Measurements from ENCODE around the gene CSF3.

The CSF3 gene

DNA sequence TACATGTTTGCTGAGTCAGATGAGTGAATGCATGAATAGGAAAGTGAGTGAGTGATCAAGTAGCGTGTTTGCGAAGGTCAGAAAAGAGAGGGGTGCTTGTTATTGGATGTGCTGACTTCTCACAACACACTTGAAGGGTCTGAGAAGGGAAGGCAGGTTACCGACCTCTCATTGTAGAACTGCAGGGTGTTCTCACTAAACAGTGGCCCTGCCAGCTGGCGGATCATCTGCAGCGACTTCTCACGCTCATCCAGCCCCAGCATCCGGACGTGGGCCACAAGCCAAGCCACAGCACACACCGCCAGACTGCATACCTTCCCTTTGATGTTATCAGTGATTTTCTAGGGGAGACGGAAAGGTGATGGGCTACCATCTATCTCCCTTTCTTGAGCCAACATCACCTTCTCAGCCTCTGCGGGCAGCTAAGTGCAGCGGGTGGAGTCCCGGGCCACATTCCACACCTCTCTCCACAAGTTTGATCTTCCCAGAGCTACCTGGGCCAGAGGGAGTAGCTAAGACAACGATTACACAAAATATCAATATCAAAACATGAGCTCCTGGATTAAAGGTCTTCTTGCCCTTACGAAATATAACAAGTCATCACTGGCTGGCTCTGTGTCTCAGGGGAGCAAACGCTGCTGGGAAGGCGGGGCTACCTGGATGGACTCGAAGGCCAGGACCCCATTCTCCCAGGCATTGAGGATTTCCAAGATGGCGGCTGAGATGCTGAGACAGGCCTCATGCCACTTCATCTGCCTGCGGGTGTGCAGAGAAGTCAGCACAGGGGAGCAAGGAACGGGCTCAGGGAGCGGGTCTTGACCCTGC is 11.0 kb downstream of the CSF3 start:
- DNase-seq = peak; percentile 98

DNA sequence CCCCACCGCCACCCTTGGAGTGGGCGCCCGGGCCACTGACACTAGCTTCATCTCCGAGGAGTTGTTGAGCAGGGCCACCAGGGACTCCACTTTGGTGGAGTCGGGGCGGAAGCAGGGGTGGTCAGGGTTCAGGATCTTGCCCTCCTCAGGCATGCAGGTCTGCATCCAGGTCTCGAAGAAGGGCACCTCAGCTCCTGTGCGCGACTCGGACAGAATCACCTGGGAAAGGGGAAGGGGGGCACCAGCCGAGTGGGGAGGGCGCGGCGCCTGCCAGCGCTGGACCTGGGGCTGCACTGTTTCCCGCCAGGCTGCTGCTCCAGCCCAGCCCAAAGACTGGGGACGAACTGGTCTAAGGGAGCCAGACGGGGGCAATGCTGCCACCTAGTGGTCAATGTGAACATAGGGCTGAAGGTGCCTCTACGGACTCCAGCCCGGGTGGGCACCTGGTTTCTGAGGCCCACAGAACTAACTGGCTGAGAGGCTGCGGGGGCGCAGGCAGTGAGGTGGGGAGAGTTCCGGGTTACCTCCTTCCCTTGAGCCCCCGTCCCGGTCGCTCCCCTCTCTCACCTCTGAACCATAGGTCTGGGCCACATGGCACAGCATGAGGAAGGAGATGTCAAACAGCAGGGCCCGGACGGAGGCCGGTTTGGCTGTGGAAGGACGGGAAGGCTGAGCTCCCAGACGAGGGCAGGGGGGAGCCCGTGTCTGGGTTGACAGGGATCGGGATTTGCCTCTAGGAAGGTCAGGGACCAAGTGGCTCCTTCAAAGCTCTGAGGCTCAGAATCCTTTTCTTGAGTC is 11.8 kb downstream of the CSF3 start:
- peak; percentile 7 for DNase-seq

DNA sequence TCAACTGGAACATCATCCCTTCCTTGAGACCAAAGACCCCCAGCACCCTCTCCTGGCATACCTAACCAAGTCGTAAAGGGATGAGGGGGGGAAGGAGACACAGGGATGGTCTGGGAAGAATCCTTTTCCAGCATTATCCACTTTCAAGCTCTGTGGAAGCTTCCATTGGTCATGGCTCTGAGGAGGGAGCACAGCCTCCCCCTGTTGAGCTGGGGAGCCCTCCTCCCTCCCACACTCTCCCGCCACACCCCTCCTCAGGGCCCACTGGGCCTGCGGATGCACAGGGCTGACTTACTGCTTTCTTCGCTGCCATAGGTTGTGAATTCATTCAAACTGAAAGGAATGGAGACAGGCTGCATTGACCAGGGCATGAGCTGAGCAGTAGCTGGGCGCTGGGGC is 12.4 kb downstream of the CSF3 start:
- no peak for DNase-seq

DNA sequence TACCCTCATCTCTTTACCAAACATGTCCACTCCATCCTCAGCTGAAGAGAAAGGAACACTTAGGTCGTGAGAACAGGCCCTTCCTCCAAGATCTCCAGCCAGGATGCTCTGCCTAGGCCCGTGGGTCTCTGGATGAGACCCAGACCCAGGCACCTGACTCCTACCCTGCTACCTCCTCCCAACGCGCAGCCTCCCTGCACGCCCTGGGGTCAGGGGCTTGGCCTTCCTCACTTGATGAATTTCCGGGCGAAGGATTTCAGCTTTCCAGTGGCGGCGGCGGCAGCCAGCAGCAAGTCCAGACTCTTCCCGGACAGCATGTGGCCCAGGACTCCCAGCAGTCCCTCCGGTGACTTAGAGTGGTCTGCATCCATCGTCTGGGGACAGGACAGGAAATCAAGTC is 13.4 kb downstream of the CSF3 start:
- no peak for DNase-seq

DNA sequence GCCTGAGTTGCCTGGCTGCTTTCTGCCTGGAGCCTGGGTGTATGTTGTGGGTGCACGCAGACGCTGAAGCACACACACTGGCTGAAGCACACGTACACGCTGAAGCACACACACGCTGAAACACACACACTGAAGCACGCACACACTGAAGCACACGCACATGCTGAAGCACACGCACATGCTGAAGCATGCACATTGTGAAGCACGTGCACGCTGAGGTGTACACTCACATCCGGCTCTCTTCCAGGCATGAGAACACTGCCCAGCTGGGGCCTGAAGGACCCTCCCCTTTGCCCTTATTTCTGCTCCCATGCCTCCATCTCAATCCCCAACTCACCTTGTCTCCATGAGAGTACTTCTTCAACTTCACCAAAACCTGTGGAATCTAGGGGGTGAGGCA is 16.5 kb downstream of the CSF3 start:
- DNase-seq = no peak

DNA sequence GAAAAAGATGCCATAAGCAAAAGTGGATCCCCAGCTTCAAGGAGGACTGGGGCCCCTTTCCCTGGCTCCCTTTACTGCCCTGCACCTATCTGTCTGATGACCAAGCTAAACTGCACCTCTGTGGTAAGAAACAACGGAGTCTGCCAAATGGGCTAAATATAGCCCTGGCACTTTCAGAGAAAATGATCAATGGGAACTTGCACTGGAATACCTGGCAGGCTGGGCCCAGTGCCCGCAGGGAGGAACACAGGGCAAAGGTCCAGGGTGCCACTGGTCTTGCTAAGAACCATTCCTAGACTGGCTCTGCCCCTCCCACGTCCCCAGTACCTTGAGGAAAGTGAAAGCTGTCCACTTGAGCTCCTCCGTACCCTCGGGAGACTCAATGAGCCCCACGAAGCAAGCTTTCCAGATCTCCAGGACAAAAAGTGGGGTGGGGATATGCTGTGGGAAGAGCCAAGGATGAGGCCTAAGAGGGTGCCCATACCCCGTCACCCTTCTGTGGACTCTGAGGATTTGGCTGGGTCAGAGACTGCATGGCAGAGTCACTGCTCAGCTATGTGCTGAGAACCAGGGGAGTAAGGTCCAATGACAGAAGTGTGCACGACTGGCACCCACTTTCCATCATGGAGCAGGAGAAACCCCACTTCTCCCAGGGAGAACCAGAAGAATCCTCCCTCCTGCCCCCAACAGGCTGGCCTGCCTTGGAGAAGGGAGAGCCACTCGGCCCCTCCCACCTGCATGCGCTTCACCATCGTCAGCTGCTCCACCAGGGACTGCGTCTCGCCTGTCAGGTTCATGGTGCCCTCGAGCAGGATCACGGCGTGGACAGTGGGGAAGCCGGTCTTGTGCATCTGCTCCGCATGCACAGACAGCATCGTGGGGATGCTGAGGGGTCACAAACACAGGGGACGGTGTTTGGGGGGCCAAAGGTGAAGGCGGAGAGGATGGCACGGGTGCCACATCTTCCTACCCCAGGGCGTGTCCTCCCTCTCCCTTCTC is 17.4 kb downstream of the CSF3 start:
- no peak for DNase-seq

DNA sequence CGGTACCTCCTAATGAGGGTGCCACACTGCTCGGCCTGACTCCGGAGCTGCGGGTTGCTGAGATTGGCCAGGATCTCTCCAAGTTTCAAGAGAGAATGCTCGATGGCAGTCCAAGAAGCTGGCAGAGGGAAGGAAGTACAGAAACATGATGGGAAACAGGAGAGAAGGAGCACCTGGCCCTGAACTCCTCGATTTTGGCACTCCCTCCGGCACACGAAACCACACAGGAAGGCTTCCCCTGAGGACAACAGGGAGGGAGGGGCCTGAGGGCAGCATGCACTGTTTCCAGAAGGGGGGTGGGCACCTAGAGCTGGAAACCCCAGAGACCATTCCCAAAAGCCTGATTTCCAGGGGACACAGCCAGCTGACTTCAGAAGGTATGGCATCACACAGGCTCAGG is 18.1 kb downstream of the CSF3 start:
- no peak for DNase-seq

DNA sequence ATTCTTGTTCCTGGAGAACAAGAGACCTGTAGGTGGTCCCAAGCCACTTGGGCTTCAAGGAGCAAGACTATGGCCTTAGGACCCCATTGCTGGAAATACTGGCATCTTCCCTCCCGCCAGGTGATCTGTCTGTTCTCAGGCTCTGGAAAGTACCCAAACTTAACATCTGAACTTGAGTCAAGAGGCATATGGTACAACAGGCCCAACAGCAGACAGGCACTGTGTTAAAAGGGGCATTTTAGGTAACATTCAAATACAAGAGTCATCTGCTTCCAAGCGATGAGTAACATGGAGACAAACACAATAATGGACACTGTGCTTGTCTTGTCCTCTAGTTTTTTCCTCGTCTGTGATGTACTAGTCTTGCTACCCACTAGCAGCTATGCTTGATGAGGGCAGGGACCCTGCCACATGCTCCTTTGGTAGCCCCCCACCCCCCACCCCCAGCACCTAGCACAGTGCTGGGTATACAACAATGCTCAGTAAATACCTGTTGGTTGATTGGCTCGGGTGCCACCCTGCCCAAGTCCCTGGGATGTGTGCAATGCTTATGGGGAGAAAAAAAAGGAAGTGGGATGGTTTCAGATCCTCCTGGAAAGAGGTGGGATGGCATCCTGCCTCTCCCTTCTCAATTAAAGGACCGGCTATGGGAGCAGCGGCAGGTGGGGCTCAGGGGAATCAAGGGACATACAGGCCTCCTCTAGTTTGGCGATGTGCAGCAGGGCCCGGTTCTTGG is 19.4 kb downstream of the CSF3 start:
- DNase-seq = no peak

DNA sequence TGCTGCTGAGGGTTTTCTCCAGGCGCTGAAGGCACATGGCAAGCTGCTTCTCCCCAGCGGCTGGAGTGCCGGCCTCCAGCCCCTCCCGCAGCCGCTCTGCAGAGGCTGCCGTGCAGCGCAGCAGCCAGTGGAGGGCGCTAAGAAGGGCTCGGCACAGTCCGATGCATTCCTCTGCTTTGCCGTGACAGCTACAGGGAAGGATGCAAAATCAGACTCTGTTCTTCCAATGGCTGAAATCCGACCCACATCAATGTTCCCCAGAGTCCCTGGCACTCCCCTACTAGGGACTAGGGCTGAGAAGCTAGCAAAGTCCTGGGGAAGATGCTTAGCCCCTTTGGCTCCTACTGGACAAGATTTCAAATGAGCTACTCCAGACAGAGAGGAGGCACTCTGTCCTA is 19.9 kb downstream of the CSF3 start:
- no peak for DNase-seq

DNA sequence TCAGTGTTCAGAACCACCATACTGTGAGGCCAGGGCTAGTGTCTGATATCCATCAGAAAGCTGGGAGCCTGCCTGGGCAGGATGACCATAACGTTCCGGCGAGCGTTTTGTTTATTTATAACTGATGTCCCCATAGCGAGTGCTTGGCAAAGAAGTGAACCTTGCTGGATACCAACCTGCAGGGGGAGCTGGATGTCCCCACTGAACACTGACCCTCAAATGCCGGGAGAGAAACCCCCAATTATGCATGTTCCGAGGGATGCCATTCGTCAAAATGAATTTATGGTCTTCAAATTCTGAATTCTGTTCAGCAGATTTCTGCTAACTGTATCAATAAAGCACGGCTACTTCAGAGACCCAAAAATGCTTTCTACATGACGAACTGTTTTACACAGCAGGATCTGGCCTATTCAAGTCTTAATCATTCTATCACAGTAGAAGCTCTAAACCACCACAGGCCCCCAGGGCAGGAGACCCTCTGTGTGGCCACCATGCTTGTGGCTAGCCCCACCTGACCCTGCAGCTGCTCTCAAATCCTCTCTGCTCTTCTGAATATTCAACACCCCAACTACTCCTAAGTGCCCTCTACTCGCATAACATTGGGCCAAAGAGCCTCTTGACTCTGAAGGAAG is 23.8 kb downstream of the CSF3 start:
- DNase-seq = peak; percentile 97

DNA sequence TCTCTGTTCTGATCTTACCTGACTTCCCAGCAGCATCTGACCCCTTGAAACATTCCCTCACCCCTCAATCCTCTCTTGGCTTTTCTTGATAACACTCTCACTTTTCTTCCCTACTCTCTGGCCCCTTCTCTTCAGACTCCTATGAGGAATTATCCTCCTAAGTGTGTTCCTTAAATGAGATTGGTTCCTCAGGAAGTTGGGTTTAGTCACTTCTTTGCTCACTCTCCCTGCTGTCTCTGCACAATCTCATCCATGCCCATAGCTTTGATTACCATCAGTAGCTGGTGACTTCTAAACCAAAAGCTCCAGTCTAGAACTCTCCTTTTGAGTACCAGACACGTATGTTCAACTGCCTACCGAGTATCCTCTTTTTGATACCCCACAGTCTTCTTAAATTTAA is 26.0 kb downstream of the CSF3 start:
- no peak for DNase-seq

DNA sequence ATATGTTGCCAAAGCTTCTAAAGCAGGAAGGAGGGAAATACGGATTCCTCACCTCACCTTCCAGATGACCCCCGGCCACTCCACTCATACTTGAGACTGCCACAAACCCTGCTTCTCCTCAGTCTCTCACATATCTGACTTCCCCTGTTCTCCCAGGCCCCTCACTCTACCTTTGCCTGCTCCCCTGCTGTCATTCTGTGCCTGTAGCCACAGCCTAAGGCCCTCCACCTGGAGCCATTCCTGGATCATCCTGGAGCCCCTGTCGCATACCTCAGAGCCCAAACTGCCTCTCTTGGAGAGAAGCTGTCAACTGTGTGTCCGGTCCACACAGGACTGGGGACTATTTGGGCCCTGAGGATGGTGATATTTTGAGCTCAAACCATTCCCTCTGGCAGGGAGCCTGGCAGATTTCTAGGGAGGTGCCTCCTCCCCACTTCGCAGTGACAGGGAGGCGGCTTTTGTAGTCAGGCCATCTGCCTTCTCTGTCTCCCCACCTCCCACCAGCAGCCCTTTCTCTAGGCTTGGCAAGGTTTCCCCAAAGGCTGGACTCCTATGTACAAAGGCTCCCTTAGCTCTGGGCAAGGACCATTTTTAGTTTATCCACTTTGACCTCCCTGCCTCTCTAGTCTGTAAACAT is 41.3 kb downstream of the CSF3 start:
- no peak for DNase-seq

DNA sequence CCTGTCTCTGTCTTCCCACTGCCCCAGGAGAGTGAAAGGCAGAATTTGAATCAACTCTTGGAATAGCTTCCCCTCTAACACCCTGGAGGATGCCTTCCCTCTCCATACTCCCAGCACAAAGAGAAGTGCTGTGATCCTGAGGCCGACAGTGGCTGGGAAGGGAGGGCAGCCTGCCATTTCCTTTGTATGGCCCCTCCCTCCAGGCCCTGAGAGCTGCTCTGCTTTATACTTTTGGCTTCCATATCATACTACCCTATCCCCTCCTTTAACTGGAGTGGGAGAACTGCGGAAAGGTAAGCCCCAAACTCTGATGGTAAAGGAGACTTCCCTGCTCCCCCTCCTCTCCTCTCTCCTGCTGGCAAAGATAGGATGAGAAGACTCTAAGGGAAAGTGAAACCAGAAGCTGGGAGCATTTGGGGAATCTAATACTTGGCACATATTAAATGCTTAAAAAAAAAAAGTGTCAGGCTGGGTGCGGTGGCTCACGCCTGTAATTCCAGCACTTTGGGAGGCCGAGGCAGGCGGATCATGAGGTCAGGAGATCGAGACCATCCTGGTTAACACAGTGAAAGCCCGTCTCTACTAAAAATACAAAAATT is 43.0 kb downstream of the CSF3 start:
- no peak for DNase-seq

DNA sequence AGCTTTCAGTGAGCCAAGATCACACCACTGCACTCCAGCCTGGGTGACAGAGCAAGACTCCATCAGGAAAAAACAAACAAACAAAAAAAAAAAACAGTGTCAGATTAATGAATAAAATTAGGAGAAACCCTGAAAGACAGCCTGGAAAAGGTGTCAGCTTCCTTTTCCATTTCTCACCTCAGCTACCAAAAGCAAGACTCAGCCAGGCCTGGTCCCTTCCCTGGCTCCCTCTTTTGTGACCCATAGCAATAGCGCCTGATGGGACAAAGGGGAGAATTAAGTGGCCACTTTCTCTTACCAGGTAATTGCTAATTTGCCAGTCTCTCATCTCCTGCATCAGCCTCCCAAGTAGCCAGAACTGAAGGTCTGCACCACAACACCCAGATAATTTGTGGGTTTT is 43.6 kb downstream of the CSF3 start:
- no peak for DNase-seq

DNA sequence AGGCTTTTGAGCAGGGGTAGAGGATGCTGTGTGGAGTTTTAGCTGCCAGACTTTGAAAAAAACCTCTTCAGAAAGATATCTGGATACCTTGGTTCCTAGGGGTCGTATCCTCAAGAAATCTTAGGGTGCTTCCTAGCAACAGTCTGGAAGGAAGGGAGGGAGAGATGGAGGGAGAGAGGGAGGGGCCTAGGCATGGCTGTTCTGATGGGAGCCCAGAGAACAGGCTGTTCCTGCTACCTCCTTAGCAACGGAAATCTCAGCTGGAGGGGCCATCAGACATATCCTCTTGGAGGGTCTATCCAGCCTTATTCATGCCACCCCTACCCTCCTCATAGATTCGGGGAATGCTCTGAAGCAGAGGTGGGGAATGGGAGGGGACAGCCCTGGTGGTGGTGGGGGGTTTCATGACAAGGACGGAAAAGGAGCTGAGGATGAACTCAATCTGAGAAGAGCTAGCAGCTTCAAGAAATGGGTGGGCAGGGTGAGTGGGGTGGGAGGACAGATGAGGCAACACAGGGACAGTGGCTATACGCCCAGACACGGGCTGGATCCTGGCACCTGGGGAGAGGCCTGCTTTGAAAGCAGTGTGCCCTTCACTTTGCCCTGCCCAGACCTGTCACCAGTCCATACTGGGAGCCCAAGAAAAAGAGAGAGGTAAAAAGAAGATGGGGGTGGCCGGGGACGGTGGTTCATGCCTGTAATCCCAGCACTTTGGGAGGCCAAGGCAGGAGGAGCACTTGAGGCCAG is 44.7 kb downstream of the CSF3 start:
- no peak for DNase-seq

DNA sequence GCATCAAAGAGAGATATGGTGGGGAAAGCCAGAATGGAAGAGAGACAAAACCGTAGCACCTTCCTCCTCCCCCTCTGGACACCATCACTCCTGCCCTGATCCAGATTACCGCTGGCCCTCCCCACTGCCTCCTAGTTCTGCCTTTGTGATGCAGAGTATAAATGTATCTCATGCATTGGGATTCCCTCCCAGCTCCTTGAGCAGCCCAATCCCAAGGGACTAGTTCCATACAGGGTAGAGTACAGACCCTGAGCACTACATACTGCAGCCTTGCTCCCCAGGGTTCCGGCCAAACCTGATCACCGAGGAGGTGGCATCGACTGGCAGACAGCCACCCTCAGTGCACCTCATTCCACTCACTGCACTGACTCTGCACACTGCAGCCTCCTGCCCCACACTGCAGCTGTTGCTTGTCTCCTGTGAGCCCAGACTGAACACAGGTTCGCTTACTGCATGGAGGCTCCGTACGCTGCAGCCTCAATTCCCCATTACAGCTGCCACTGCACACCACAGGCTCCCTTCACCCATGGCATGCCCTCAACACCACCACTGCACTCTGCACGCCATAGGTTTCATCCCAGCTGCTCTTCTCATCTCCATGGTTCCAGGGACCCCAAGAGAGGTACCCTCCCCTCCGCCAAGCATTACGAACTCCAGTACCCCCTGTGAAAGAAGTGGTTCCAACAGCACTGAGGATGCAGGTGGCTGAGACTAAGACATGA is 45.8 kb downstream of the CSF3 start:
- no peak for DNase-seq

DNA sequence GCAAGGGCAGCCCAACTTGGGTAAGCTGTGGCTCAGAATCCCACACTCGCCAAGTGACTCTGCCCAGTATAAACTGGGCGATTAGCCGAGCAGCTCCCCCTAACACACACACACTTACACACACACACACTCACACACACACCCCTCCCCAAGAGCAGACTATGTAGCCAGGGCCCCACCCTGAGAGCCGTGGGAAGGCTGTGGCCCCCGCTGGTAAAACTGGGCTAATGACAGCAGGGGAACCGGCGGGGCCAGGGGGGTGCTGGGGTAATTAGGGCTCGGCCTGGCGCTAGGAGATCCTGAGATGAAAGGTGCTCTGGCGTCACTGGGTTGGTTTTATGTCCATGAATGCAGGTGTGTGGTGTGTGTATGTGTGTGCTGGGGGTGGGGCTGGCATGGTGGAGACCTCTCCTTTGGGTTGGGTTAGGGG is 46.4 kb downstream of the CSF3 start:
- DNase-seq = no peak

DNA sequence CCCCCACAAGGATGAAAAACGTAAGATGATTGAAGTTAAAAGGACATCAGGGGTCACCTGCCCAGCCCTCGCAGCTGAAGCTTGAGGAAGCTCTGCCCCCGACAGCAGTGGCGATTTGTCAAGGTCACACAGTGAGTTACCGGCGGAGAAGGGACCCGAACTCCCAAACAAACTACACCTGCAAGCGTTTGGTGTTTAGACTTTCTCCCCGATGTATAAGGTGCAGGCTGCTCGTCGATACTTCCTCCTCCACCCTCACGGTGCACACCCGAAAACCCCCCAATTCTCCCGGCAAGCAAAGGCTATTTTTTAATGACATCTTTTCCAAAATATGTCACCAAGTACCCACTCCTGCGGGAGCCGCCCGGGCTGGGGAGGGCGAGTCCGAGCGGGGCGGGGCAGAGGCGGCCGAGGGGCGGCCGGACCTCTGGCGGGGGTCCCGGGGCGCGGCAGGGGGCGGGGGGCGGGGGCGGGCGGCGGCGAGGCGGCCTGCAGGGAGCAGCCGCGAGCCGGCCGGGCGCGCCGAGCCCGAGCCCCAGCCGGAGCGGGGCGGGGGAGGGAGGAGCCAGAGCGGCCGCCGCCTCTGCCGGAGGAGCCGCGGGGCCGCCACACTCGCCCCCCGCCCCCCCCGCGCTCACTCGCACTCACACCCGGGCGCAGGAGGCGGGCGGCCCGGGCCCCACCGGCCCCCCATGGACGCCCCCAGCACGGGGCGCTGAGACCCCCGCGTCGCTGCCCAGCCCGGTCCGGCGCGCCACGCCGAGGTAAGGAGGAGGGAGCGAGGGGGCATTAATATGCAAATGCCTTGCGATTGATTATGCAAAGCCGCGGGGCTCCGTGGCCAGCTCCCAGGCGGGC is 47.3 kb downstream of the CSF3 start, which contains the start of gene THRA:
Gene THRA, plus strand, starts transcription at position 637 of the 858 bp plus-strand sequence. CDS start 11,524 bp downstream, outside the sequence.
- no peak for DNase-seq
